Tibial artery (tissue), 4 donors: ENCODE results near the gene CDCP1.
A peak's percentile ranks its signal among the peaks of the same experiment; 100 is the strongest.

Source experiments
- DNase-seq, 2 donors: peaks; one replicate each; pipeline ENCODE4 v3.0.0-alpha.2; 2019
- H3K27ac ChIP-seq, 2 donors: fragments of 200-600 bp; sonication (generic) in 1 of 2; 1 replicate in 1 of 2; 2 replicates in 1 of 2; pipeline ENCODE4 v1.5.1; 2018 to 2019; ENCODE audit warnings: mild to moderate bottlenecking in 1 of 2
- H3K27me3 ChIP-seq, 2 donors: fragments of 200-600 bp; sonication (generic) in 1 of 2; one replicate each; pipeline versions ENCODE4 v1.5.1 to v1.6.0; 2016 to 2019
- H3K36me3 ChIP-seq, 3 donors: fragments of 200-600 bp; sonication (generic) in 2 of 3; one replicate each; pipeline ENCODE4 v1.5.1; 2016 to 2019; ENCODE audit warnings: mild to moderate bottlenecking in 2 of 3
- H3K4me1 ChIP-seq, 4 donors: fragments of 200-600 bp; sonication (generic) in 2 of 4; 1 replicate in 3 of 4; 2 replicates in 1 of 4; pipeline ENCODE4 v1.5.1; 2016 to 2019
- H3K4me3 ChIP-seq, 2 donors: fragments of 200-600 bp; sonication (generic) in 1 of 2; 1 replicate in 1 of 2; 2 replicates in 1 of 2; pipeline ENCODE4 v1.5.1; 2018 to 2019; ENCODE audit warnings: mild to moderate bottlenecking in 2 of 2
- H3K9me3 ChIP-seq, 3 donors: fragments of 200-600 bp; sonication (generic) in 1 of 3; one replicate each; pipeline ENCODE4 v1.5.1; 2016 to 2019
- intact Hi-C: fragments of 100-400 bp; cut with DNase I; formaldehyde crosslinking; loops from one replicate; pipeline ENCODE4 v1.15.0; 2023; ENCODE audit warnings: low total_unique reads
- TF ChIP-seq, protein P1 (sequence below), 2 experiments: fragments of 200-600 bp in 1 of 2; fragments of 450-650 bp in 1 of 2; IDR thresholded peaks; one replicate each; pipeline ENCODE4 v1.5.1; 2017 to 2019; ENCODE audit warnings: antibody characterized with exemption in 2 of 2, mild to moderate bottlenecking in 1 of 2, moderate library complexity in 1 of 2

Gene CDCP1

DNA sequence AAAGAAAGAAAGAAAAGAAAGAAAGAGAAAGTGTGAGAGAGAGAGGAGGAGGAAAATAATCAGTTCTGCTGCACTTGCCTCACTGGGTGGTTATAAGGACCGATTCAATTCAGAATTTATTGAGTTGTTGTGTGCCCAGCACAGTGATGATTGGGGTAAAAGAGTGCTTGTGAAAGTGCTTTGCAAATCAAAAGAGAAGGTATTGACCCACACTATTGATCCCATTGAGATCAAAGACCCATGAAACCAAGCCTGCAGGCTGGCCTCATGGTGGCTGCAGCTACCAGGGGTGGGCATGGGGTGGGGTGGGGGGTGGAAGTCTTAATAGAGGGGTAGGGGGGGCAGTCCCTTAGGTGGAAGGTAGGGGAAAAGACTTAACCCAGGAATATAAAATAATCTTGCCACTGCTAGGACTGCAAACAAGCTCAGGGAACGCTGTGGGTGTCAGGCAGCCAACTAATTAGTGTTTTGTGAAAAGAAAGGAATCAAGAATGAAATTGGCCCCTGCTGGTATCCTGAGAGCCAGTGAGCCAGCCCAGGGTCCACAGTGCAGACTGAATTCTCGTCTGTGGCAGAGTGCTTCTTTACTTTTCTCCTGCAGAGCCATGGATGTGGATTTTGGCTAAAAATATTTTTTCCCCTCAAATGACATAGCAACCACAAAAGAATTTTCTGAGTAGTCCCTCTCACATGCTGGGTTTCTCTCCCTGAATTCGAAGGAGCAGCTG, 85.8 kb downstream of the CDCP1 start:
- H3K4me1 ChIP-seq: peaks cover 0 to 23% (median 9%) of the 10 kb centered on the region in 4 donors
- H3K9me3 ChIP-seq: no peaks in the 10 kb centered on the region
- H3K4me3 ChIP-seq: no peak overlapping the region
- TF ChIP-seq, protein P1, sequence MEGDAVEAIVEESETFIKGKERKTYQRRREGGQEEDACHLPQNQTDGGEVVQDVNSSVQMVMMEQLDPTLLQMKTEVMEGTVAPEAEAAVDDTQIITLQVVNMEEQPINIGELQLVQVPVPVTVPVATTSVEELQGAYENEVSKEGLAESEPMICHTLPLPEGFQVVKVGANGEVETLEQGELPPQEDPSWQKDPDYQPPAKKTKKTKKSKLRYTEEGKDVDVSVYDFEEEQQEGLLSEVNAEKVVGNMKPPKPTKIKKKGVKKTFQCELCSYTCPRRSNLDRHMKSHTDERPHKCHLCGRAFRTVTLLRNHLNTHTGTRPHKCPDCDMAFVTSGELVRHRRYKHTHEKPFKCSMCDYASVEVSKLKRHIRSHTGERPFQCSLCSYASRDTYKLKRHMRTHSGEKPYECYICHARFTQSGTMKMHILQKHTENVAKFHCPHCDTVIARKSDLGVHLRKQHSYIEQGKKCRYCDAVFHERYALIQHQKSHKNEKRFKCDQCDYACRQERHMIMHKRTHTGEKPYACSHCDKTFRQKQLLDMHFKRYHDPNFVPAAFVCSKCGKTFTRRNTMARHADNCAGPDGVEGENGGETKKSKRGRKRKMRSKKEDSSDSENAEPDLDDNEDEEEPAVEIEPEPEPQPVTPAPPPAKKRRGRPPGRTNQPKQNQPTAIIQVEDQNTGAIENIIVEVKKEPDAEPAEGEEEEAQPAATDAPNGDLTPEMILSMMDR (IDR thresholded peaks at IDR 0.05): no peak
- H3K36me3 ChIP-seq: no peaks in the 10 kb centered on the region
- DNase-seq: no peak
- intact Hi-C loops: no loop called here
- no peaks in the 10 kb centered on the region for H3K27me3 ChIP-seq
- H3K27ac ChIP-seq: no peak overlapping the region

DNA sequence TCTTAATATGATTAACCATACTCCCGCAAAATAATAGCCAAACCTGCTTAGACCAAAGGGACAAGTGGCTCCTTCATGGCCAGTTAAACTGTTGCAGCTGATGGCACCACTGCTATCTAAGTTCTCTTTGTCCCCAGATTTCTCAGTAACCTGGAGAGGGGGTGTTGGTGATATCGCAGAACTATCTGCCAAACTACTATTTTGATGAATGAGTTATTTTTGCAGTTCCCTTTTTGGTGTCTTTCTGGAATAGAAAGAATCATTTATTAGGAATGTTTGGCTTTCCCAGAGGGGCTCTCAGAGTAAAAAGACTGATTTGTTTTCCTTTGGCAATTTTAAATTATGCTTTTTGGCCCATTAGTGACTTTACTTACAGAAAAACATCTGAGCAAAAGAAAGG, 87.0 kb downstream of the CDCP1 start:
- H3K4me1 ChIP-seq: peaks cover 0 to 35% (median 14%) of the 10 kb centered on the region in 4 donors
- no peak overlapping the region for H3K4me3 ChIP-seq
- no peaks in the 10 kb centered on the region for H3K27me3 ChIP-seq
- no peaks in the 10 kb centered on the region for H3K36me3 ChIP-seq
- TF ChIP-seq, protein P1 (IDR thresholded peaks at IDR 0.05): no peak
- H3K9me3 ChIP-seq: no peaks in the 10 kb centered on the region
- DNase-seq: no peak
- no peak overlapping the region for H3K27ac ChIP-seq
- intact Hi-C loops: no loop called here

DNA sequence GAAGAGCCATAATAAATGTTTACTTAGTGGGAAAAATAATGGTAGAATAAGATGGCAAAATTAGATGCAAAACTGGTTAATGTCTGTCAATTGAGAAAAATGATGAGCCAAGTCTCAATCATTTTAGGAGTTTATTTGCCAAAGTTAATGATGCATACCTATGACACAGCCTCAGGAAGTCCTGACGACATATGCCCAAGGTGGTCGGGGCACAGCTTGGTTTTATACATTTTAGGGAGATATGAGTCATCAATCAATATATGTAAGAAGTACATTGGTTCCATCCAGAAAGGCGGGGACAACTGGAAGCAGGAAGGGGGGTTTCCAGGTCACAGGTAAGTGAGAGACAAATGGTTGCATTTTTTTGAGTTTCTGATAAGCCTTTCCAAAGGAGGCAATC, 88.6 kb downstream of the CDCP1 start:
- Histone ChIP-seq H3K27ac (no peak overlapping the region), H3K4me1 (peaks cover 0 to 37% (median 16%) of the 10 kb centered on the region in 4 donors), H3K36me3 (no peaks in the 10 kb centered on the region), H3K27me3 (no peaks in the 10 kb centered on the region), H3K4me3 (no peak overlapping the region), H3K9me3 (no peaks in the 10 kb centered on the region)
- no peak for DNase-seq
- intact Hi-C loops: no loop called here
- TF ChIP-seq, protein P1 (IDR thresholded peaks at IDR 0.05): no peak

DNA sequence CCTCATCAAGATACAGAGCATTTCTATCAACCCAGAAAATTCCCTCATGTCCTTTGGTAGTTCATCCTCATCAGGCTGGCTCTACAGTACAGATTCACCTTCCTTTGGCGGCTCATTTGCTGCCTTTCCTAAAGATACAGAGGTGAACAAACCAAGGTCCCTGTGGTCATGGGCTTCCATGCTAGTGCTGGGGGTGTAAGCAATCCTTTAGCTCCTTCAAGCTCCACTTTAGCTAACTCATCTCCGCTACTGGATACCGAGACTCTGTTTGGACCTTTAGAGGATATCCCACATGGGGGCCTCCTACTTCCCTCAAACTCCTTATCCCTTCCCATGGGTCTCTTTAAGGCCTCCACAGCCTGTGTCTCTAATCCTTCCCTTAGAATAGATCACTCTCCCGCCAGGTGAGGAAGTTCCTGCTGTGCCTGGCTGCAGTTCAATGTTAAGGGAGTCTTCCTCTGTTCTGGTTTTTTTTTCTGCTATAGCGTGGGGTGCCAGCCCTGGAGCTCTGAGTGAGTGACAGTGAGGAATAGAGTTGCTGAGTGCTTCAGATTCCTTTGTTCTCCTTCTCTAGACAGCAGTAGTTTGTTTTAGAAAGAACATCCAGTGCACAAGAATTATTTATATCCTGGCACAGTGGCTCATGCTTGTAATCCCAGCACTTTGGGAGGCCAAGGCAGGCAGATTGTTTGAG, 89.4 kb downstream of the CDCP1 start:
- H3K4me3 ChIP-seq: no peak overlapping the region
- H3K9me3 ChIP-seq: no peaks in the 10 kb centered on the region
- H3K27me3 ChIP-seq: no peaks in the 10 kb centered on the region
- no peak for DNase-seq
- intact Hi-C loops: no loop called here
- TF ChIP-seq, protein P1 (IDR thresholded peaks at IDR 0.05): no peak
- no peaks in the 10 kb centered on the region for H3K36me3 ChIP-seq
- H3K4me1 ChIP-seq: peaks cover 0 to 37% (median 16%) of the 10 kb centered on the region in 4 donors
- no peak overlapping the region for H3K27ac ChIP-seq

DNA sequence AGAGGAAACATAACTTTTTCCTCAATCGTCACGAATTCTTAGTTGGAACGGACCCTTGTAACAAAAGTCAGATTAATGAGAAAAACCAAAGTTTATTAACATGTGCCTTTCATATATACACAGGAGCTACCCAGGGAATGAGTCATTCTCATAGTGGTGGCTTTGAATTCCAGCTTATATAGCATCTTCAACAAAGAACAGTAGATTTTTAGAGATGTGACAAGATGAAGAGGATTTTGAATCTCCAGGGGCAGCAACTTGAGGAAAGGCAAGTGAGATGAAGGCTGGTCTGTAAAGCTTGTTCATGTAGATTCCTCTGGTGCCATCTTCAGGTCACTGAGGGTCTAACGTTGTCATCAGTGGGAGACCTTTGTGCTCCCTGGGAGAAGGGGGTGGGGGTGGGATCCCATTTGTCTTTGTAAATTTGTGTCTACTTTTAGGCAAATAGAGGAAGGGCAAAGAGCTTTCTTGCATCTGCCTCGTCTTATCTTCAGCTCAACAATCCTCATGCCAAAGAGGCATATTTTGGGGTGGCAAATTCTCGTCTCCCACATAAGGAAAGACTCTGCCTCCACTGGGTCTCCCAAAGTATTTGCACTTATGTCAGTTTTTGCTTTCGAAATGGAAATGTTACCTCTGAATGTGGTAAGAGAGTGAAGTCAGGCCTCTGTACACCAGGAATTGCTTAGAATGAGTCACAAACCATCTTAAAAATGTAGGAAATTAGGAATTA, 90.6 kb downstream of the CDCP1 start:
- peaks cover 0 to 36% (median 16%) of the 10 kb centered on the region in 4 donors for H3K4me1 ChIP-seq

More for the DNA sequence above, 90.6 kb downstream of the CDCP1 start:
- Histone ChIP-seq H3K36me3 (no peaks in the 10 kb centered on the region), H3K27ac (peak overlapping the region in 1 of 2 donors; percentile 5), H3K9me3 (no peaks in the 10 kb centered on the region), H3K4me3 (no peak overlapping the region), H3K27me3 (no peaks in the 10 kb centered on the region)
- TF ChIP-seq, protein P1 (IDR thresholded peaks at IDR 0.05): peak in 1 of 2 experiments; percentile 3
- intact Hi-C loops: no loop called here
- no peak for DNase-seq
